ENCODE results near the gene MRPL55.

MRPL55 gene

DNA sequence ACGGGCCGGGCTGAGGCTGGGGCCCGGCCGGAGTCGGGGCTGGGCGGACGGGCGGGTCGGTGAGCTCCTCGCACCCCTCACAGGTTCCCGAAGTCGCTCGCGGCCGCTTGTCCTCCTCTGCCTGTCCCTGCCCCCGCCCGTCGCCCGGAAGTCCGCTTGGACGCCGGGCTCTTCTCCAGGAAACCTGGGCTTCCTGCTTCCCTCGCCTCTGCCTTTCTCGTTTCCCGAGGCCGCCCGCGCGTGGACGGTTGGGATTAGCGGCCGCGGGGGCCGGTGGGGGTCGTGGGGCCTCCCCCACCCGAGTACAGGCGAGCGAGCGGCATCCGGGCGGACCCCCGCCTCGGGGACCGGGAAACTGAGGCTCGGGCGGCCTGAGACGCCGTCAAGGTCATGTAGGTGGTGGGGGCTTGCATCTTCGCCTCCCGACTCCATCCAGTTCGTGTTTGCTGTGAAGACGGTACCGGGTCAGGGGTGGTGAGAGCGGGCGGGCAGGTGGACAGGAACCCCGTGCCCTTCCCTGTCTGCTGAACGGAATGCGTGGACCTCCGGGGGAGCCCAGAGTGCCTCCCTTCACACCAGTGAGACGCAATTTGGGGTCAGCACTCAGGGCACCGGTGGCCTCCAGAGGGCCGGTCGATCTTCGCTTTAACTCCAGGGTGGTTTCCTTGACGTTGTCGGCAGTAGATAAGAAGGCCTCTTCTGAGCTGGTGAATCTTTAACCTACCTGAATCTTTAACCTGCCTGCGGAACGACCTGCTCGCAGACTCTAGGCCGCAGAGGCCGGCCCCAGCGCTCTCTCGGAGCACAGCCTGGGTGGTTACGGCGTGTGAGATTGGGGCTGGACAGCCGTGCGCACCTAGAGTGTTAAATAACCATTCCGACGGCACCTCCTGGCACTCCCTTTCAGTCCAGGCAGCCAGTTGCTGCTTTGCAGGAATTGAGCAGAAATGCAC is 25.9 kb downstream of the MRPL55 start:
- DNase-seq, result no peak

DNA sequence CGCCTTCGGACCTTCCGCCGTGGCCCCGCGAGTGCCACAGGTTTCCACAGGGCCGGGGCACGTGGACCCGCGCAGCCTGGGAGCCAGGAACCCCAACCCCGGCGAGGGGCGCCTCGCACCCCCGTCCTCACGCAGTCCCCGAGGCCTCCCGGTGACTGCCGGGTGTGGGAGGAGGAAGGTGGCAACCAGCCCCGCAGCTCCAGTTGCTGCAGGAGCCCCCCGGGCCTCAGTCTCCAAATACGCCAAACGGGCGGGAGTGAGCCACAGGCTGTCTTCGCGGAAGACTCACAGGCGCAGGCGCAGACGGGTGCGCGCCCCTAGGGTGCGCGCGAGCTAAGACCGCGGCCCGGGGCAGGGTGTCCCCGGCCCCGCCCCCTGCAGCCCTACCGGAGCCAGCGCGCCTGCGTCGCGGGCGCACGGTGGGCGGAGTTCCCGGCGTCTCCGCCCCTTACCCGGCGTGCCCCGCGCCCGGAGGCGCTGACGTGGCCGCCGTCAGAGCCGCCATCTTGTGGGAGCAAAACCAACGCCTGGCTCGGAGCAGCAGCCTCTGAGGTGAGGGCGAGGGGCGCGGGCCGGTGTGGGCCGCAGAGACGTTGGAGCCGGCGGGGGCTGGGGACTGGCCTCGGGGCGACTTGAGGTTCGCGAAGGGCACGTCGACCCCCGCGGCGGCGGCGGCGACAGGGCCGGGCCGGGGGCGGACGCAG is 26.7 kb downstream of the MRPL55 start, which contains the start of gene ARF1:
Gene ARF1, plus strand, starts transcription at position 495 of the 704 bp plus-strand sequence. CDS start 14,407 bp downstream, outside the sequence.
- DNase-seq, result peak; percentile 94

DNA sequence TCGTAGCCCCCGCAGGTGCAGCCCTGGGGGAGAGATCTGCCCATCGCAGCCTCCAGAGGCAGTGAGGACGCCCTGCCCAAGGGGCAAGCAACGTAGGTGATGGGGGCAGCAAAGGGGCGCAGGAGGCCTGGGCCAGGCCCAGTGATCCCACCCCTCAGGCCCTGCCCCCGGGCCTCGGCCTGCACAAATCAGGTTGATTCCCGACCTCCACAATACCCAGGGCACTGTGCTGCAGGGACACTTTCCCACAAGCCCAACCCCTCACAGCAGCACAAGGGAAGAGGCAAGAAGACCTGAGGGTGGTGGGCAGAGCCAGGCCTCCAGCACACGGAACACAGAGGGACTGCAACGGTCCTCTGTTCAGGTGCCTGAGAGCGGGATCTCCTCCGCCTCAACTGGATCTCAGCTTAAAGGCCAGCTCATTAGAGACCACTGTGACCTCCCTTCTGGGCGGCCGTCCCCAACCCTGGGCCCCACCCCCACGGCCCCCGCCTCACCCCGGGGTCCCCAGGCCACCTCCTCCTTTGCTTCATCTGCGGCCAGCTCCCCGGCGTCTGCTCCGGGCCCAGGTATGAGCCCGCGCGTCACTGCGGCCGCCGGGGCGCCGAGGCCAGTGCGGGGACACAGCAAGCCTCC is 27.4 kb downstream of the MRPL55 start:
- no peak for DNase-seq

DNA sequence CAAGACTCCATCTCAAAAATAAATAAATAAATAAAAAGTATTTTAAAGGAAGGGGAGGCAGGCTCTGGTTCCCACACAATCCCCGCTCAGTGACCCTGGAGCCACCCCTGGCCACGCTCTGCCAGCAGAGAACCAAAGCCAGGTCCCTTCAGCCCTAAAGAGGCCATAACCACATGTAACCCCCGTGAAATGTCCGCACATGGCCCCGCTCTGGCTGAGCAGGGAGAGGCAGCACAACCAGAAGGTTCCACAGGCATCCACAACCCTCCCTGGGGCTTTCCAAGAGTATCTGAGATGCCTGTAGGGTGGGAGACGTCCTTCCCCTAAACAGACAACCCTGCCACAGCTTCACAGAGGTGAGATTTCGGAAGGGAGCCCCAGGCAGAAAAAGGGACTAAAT is 28.0 kb downstream of the MRPL55 start:
- DNase-seq, result no peak

DNA sequence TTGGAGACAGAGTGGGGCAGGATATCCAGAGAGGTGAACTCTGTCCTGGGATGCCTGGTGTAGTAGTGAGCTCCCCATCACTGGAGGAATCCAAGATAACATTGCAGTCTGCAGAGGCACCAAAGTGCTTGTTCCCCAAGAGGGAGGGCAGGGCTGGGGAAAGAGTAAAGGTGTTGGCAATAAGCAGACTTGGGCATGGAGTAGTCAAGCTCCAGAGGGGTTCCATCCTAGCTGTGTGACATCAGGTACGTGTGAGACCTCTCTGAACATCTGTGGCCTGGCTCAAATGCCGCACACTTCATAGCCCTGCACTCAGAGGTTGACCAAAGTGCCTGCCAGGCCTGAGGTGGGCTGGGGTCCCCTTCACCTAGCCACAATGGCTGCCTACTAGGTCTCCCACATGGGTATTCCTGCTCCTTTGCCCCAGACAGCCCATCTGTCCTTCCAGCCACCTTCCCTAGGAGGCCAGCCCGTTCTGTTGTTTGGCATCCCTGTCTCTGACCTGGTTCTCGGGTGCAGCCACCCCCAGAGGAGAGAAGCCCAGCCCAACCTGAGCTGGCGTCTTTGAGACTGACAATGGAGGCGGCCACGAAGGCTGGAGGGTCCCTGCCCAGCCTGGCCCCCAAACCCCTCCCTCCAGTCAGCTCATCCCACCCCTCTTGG is 29.4 kb downstream of the MRPL55 start:
- no peak for DNase-seq

DNA sequence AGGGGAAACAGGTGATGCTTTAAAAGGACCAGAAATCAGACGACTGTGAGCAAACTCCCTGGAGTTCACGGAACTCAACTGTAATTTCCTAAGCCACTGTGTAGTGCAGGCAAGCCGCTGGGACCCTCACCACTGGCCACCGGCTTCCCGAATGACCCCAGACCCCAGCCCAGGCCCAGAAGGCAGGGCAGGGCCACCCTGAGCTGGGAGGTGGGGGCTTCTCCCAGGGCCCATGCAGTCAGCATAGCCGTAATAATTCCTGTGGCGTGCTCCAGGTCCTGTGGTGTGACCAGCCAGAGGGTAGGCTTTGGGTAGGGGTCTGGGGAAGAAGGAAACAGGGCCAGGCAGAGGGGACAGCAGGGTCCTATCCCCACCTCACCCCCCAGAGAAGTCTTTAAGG is 30.1 kb downstream of the MRPL55 start:
- DNase-seq, result no peak

DNA sequence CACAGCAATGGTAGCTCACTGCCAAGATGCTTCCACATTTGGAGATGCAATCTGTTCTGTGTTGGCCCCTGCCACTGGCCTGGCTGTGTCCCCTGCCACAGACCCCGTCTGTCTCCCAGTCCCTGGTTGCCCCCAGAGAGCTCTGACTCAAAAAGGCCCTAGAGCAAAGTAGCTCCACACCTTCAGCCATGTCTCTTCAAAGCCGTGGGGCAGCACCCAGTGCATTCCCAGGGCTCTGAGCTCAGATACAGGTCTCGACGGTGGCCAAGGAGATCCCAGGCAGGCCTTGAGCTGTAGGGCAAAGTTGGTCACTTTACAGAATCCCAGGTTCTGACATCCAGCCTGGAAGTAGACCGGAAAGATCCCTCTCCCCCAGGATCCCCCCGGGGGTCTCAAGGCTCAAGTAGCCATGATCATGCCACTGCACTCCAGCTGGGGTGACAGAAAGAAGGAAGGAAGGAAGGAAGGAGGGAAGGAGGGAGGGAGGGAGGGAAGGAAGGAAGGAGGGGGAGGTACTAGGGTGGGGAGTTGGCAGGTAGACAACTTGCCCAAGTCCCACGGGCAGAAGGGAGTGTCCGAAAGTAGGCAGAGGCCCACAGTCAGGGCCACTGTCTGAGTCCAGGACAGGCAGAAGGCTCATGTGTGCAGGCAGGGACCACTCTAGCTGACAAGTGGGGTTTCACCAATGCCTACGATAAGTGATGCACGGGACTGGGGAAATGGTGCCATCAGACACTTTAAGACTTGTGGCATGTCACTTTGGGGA is 31.4 kb downstream of the MRPL55 start:
- DNase-seq, result no peak

DNA sequence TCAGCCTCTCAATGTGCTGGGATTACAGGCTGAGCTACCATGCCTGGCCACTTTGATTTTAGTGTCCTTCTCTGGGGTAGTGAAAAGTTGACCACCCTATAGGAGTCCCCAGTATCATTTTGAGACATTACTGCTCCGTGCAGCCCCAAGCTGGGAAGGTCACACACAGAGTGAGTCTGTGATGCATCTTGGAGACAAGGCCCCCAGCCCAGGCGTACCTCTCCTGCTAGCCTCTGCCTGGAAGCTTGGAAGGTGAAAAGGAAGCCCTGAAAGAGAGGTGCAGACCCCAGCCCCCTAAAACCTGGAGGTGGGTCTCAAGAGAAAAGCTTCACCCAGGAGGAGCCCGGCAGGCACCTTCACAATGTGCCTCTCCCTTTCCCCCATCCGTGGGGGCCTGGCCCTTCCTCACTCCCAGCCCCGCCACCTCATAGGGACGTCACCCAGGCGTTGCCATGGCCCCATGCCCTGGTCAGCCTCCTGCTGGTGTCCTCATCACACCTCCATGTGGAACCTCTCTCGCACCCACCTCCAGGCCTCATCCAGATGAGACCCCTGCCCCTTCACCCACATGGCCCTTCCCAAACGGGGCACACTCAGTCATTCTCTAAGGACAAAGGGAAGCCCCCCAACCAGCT is 32.2 kb downstream of the MRPL55 start:
- DNase-seq, result no peak

DNA sequence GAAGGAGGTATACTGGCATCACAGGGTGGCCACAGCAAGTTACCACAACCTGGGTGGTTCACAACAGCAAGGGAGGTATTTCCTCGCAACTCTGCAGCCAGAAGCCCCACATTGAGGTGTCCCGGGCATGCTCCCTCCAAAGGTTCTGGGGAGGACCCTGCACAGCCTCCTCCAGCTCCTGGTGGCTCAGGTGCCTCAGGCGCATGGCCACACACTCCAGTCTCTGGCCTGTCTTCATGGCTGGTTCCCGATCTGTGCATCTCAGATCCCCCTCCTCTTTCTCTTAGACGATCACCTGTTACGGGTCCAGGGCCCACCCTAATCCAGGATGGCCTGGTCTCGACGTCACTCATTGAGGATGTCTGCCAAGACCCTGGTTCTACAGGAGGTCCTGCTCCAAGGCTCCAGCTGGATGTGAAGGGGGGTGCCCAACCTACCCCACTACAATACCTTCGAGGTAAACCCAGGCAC is 33.3 kb downstream of the MRPL55 start:
- no peak for DNase-seq

DNA sequence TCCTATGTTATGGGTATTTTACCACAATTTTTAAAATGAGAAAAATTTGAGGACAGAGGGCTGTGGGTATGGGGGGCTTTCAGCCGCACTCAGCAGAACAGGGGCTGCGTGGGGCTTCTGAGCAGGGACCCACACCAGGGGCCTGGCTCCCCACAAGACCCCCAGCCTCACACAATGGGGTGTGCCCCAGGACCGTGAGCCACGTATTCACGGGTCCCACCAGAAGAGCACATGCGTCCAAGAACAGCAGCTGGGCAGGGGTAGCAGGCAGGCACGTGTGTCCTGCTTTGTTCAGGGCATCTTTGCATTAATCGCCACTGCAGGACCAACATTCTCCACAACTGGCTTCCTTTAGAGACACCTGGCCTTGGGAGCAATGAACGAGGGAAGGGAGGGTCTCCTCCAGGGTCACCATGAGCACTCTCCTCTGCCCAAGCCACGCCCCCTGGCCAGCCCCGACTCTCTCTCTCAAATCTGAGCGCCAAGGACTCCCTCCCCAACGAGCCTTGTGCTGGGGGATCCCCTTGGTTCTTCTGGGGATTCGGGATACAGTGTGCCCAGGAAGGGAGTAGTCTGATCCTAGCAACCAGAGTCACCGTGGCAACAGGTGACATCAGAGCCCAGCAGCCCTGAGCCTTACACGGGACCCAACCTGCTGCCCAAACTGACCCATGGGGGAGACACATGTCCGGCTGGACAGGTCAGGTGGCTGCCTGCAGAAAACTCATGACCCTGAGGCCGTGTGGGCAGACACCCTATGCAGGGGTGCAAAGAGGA is 34.0 kb downstream of the MRPL55 start:
- no peak for DNase-seq

DNA sequence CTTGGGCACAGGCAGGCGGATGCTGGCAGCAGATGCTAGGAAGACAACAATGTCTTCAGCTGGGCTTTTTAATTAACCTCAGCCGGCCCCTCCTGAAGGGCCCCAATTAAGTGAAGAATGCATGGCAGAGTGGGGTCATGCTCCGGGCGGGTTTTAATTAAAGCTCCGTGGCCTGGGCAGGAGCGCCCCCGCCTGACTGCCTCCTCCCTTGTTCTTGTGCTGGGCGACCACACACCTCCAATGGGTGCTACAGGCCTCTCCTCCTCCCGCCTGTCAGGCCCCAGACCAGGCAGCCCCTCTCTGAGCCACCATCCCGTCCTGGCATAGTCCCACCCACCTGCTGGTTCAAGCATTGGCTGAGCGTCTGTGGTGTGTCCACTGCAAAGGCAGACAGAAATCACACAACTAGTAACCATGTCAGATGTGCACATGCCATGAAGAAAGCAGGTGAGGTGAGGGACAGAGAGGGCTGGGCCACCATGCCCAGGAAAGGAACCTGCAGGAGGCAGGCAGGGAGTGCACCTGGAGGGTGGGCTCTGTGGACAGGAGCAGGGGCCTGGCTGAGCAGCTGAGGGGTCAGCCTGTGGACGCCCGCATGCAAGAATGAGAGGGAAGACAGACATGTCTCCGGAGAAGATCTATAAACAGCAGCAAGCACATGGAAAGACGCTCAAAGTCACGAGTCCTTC is 35.1 kb downstream of the MRPL55 start:
- no peak for DNase-seq

DNA sequence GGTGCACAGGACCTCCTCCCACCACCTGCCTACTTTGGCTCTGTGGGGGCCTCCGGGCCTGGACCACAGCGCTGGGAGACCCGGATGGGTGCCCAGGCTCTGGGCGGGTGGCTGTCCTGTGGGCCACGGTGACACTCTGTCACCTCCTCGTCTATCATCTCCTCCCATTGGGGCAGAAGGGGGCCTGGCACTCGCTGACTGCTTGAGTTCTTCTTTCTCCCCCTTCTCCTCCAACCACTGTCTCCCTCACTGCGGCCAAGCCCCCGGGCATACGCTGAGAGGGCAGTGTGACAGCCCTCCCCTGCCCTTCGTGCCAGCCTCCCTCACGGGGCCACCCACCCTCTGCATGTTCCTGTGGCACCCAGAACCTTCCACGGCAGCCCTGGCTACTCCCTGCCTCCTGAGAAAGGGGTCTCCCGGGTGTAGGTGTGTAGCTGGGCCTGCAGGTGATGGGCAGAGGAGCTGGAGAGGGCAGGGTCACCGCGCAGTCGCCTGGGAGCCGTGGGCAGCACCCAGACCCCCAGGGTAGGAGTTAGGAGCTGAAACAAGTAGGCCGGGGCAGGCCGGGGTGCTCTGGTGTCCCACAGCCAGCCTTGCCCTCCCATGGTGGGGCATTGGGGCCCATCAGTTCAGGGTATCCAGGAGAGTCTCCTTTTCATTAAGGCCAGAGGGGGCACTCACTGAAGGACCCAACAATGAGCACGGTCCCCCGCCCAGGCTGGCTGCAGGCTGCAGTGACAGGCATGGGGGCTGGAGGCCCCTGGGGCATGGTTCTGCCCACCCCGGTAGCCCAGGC is 35.8 kb downstream of the MRPL55 start:
- no peak for DNase-seq

DNA sequence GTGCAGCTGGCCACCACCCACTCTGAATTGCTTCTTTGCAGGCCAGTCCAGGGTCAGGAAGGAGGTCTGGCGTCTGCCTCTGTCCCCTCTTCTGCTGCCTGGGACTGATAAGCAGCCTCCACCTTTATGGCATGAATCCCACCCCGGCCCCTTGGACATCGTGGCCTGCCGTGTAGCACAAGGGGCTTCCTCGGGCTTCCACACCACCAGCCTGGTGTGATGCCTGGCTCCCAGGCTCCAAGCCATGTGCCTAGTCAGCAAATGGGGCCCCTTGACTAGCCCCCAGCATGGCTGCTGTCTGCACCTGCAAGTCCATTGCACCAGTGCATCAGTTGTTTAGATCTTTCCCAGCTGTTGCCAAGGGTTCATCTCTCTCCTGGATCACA is 36.4 kb downstream of the MRPL55 start:
- DNase-seq, result no peak

DNA sequence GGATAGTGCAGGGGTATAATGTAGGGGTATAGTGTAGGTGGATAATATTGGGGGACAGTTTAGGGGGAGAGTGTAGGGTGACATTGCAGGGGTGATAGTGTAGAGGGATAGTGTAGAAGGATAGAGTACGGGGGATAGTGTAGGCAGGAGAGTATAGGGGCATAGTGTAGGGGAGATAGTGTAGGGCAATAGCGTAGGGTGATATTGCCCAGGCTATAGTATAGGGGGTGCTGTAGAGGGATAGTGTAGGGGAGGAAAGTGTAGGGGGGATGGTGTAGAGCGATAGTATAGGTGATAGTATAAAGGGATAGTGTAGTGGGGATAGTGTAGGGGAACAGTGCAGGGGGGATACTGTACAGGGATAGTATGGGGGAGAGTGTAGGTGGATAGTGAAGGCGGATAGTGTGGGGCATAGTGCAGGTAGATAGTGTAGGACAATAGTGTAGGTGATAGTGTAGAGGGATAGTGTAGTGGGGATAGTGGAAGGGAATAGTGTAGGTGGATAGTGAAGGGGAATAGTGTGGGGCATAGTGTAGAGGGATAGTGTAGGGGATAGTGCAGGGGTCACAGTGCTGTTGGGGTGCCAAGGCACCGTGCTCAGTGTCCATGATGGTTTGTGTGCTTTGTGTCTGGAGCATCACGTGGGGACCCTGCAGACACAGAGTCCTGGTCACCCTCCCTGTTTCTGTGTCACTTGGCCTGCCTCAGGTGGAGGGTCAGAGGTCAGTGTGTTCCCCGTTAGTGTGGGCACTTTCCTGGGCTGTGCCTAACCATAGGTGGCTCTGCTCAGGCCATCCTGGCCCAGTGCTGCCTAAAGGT is 37.1 kb downstream of the MRPL55 start:
- no peak for DNase-seq

DNA sequence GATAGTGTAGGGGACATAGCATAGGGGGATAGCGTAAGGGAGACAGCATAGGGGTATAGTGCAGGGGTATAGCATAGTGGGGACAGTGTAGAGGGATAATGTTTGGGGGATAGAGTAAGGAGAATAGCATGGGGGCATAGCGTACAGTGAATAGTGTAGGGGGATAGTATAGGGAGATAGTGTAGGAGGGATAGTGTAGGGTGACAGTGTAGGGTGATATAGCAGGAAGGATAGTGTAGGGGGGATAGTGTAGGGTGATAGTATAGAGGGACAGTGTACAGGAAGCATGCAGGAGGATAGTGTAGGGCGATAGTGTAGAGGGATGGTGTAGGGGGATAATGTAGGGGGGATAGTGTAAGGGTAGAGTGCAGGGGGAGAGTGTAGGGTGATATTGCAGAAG is 38.2 kb downstream of the MRPL55 start:
- no peak for DNase-seq

DNA sequence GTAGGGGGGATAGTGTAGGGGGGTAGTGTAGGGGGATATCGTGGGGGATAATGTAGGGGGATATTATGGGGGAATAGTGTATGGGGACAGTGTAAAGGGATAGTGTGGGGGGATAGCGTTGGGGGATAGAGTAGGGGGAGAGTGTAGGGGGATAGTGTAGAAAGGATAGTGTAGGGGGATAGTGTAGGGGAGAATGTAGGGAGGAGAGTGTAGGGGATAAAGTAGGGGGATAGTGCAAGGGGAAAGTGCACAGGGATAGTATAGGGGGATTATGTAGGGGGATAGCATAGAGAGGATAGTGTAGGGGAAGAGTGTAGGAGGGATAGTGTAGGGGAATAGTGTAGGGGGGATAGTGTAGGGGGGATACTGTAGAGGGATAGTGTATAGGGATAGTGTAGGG is 38.9 kb downstream of the MRPL55 start:
- DNase-seq, result no peak

DNA sequence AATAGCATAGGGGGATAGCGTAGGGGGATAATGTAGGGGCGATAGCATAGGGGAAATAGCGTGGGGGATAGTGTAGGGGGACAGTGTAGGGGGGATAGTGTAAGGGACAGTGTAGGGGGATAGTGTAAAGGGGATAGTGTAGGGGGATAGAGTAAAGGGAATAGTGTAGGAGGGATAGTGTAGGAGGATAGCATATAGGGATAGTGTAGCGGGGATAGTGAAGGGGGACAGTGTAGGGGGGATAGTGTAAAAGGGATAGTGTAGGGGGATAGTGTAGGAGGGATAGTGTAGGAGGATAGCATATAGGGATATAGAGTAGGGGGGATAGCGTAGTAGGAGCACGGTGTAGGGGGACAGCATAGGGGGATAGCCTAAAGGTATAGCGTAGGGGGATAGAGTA is 40.7 kb downstream of the MRPL55 start:
- DNase-seq, result no peak

DNA sequence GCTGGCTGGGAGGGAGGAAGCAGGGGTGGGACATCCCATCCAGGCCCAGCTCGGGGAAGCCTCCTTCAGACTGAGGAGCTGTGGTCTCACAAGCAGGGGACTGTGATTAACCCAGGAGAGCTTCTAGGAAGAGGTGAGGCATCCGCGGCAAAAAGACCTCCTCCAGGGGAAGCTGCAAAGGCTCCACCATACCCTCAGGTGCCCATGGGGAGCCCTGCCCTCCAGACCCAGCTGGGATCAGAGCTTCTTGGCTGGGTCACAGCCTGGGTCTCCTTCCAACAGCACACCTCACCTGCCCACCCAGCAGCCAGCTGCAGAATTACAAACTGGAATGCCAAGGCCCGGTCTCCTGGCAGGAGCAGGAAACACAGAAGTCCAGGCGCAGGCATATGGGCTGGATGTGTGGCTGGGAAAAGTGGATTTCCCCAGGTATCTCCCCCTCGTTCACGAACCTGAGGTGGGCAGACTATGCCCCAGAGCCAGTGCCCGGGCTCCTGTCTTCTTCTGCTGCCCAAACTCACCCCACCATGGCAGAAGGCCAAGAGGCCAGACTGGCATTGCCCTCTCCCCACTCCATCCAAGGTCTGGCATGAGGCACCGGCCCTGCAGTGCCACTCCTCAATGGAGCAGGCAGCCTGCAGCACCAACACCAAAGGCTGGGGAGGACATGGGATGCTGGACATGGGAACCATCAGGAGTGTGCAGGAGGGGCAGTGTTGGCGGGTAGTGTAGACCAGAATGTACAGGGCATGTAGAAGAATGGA is 42.0 kb downstream of the MRPL55 start:
- no peak for DNase-seq

All from CD4-positive, alpha-beta T cell treated with Interleukin-10 for 1 hour (primary cell).